GM23248 (cell line): ENCODE data around the gene NMT1.

Experiments
- EZH2 ChIP-seq: fragments of 200-600 bp; sonication (generic); IDR thresholded peaks from 2 replicates; pipeline ENCODE4 v1.6.1; 2018; ENCODE audit warnings: antibody characterized with exemption, mild to moderate bottlenecking; ENCODE audit not compliant: insufficient read depth, poor library complexity, severe bottlenecking
- EZH2phosphoT487 ChIP-seq: fragments of 200-600 bp; sonication (generic); IDR thresholded peaks from 2 replicates; pipeline ENCODE4 v1.6.1; 2018; ENCODE audit warnings: antibody characterized with exemption, moderate library complexity, mild to moderate bottlenecking, low read depth; ENCODE audit not compliant: insufficient read depth

GRCh38 chr17:45132320-45132571 lies 71.1 kb downstream of the NMT1 start, which contains the start of gene PLCD3:
- TF ChIP-seq EZH2, result no peak
- TF ChIP-seq EZH2phosphoT487, result no peak
